GM12878 (cell line): ENCODE data around the gene ZNF888.
"Not testable (repeated sequence)": the region's sequence is repeated elsewhere in the genome, so short reads cannot be mapped to it uniquely, and the experiment has no call there.

Source experiments
- BRCA1 ChIP-seq: IDR thresholded peaks from 2 replicates; pipeline ENCODE4 v1.6.1; 2011; ENCODE audit warnings: low read depth, low read length, improper control_type of control experiment
- CHD2 ChIP-seq: IDR thresholded peaks from 2 replicates; pipeline ENCODE4 v1.6.1; 2011; ENCODE audit warnings: low read depth, low read length, improper control_type of control experiment, borderline replicate concordance
- EZH2 ChIP-seq: IDR thresholded peaks from 2 replicates; pipeline ENCODE4 v1.6.1; 2012; ENCODE audit warnings: low read depth, mild to moderate bottlenecking, control low read depth, inconsistent platforms, low read length, borderline replicate concordance; ENCODE audit not compliant: control insufficient read depth
- NFYB ChIP-seq: IDR thresholded peaks from 2 replicates; pipeline ENCODE4 v1.6.1; 2011; ENCODE audit warnings: low read depth, mild to moderate bottlenecking, low read length, improper control_type of control experiment, moderate library complexity; ENCODE audit not compliant: insufficient read depth
- POLR2A ChIP-seq: IDR thresholded peaks from 2 replicates; pipeline ENCODE4 v1.6.1; 2011; ENCODE audit warnings: low read depth, mild to moderate bottlenecking, low read length
- SMAD5 ChIP-seq: IDR thresholded peaks from 2 replicates; pipeline ENCODE4 v1.6.1; 2016; ENCODE audit warnings: antibody characterized with exemption, low read depth
- ZNF274 ChIP-seq: IDR thresholded peaks from one replicate; pipeline ENCODE4 v1.8.0; 2011; ENCODE audit not compliant: insufficient read length, insufficient read depth
- TF ChIP-seq, protein P1 (sequence below): fragments of 450-650 bp; IDR thresholded peaks from 2 replicates; pipeline ENCODE4 v1.6.1; 2016; ENCODE audit warnings: mild to moderate bottlenecking
- TF ChIP-seq, protein P2 (sequence below), 3 experiments: IDR thresholded peaks in 2 of 3; conservative IDR thresholded peaks in 1 of 3; 2 replicates each; pipeline ENCODE4 v1.5.1; 2011; ENCODE audit warnings: low read depth in 3 of 3, low read length in 3 of 3, mild to moderate bottlenecking in 3 of 3, control low read depth in 2 of 3, moderate library complexity in 2 of 3, inconsistent platforms in 1 of 3, mixed read lengths in 1 of 3; ENCODE audit not compliant: control insufficient read depth in 2 of 3, insufficient read depth in 1 of 3; ENCODE audit errors: extremely low read depth in 1 of 3
- TF ChIP-seq, protein P3 (sequence below): fragments of 450-650 bp; IDR thresholded peaks from 2 replicates; pipeline ENCODE4 v1.6.1; 2017; ENCODE audit warnings: mild to moderate bottlenecking, moderate library complexity

DNA sequence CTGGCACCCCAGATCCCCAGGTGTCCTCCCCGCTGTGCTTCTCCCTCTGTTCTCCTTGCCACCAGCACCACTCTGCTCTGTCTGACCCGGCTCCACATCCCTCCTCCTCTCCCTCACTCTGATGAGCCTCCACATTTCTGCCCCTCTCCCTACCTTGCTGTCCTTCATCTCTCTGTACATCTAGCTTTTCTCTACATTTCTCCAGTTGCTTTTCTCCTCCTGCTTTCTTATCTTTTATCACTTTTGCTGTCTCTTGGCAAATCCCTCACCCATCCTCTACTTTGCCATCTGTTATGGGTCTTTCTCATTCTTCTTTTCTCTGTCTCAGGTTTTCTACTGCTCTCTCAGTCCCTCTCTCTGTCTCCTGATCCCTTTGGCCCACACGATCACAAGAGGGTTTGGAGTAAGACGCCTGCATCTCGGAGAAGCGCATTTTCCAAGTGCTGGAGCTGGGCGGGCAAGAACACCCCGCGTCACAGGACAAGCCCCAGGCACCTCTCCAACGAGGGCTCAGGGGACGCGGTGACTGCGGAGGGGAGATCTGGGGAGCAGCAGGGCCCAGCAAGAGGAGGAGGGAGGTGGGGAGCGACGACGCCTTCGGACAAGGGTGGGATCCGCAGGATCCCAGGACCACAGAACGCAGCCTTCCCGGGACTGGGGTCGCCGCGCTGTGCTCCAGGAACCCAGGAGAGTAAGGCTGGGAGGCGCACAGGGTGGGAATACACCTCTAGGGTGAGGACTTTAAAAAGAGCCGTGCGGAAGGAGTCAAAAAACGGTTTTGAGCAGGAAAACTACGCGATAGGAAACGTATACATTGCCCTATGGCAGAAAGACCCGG is 66.5 kb downstream of the ZNF888 start:
- TF ChIP-seq, protein P1, sequence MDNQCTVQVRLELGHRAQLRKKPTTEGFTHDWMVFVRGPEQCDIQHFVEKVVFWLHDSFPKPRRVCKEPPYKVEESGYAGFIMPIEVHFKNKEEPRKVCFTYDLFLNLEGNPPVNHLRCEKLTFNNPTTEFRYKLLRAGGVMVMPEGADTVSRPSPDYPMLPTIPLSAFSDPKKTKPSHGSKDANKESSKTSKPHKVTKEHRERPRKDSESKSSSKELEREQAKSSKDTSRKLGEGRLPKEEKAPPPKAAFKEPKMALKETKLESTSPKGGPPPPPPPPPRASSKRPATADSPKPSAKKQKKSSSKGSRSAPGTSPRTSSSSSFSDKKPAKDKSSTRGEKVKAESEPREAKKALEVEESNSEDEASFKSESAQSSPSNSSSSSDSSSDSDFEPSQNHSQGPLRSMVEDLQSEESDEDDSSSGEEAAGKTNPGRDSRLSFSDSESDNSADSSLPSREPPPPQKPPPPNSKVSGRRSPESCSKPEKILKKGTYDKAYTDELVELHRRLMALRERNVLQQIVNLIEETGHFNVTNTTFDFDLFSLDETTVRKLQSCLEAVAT = not testable (repeated sequence)
- TF ChIP-seq, protein P2, sequence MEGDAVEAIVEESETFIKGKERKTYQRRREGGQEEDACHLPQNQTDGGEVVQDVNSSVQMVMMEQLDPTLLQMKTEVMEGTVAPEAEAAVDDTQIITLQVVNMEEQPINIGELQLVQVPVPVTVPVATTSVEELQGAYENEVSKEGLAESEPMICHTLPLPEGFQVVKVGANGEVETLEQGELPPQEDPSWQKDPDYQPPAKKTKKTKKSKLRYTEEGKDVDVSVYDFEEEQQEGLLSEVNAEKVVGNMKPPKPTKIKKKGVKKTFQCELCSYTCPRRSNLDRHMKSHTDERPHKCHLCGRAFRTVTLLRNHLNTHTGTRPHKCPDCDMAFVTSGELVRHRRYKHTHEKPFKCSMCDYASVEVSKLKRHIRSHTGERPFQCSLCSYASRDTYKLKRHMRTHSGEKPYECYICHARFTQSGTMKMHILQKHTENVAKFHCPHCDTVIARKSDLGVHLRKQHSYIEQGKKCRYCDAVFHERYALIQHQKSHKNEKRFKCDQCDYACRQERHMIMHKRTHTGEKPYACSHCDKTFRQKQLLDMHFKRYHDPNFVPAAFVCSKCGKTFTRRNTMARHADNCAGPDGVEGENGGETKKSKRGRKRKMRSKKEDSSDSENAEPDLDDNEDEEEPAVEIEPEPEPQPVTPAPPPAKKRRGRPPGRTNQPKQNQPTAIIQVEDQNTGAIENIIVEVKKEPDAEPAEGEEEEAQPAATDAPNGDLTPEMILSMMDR (IDR thresholded peaks at IDR 0.05 in 2 of 3, conservative IDR thresholded peaks at IDR 0.05 in 1 of 3; ENCODE audit: control insufficient read depth in 2 of 3, extremely low read depth in 1 of 3, insufficient read depth in 1 of 3, low read depth in 3 of 3, low read length in 3 of 3) = not testable (repeated sequence)
- TF ChIP-seq CHD2, EZH2, SMAD5, BRCA1, POLR2A, NFYB, ZNF274: not testable (repeated sequence)
- TF ChIP-seq, protein P3, sequence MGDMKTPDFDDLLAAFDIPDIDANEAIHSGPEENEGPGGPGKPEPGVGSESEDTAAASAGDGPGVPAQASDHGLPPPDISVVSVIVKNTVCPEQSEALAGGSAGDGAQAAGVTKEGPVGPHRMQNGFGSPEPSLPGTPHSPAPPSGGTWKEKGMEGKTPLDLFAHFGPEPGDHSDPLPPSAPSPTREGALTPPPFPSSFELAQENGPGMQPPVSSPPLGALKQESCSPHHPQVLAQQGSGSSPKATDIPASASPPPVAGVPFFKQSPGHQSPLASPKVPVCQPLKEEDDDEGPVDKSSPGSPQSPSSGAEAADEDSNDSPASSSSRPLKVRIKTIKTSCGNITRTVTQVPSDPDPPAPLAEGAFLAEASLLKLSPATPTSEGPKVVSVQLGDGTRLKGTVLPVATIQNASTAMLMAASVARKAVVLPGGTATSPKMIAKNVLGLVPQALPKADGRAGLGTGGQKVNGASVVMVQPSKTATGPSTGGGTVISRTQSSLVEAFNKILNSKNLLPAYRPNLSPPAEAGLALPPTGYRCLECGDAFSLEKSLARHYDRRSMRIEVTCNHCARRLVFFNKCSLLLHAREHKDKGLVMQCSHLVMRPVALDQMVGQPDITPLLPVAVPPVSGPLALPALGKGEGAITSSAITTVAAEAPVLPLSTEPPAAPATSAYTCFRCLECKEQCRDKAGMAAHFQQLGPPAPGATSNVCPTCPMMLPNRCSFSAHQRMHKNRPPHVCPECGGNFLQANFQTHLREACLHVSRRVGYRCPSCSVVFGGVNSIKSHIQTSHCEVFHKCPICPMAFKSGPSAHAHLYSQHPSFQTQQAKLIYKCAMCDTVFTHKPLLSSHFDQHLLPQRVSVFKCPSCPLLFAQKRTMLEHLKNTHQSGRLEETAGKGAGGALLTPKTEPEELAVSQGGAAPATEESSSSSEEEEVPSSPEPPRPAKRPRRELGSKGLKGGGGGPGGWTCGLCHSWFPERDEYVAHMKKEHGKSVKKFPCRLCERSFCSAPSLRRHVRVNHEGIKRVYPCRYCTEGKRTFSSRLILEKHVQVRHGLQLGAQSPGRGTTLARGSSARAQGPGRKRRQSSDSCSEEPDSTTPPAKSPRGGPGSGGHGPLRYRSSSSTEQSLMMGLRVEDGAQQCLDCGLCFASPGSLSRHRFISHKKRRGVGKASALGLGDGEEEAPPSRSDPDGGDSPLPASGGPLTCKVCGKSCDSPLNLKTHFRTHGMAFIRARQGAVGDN = not testable (repeated sequence)
